ENCODE results near the gene ACSS3. TPM values are rescaled to one million over a fixed set of nuclear protein-coding genes. Genes with fewer than 3 reads are reported as not detected.
A peak's percentile ranks its signal among the peaks of the same experiment; 100 is the strongest.

Gene ACSS3
- total RNA-seq, 1 experiment from 2014 or later: 0.70 TPM

DNA sequence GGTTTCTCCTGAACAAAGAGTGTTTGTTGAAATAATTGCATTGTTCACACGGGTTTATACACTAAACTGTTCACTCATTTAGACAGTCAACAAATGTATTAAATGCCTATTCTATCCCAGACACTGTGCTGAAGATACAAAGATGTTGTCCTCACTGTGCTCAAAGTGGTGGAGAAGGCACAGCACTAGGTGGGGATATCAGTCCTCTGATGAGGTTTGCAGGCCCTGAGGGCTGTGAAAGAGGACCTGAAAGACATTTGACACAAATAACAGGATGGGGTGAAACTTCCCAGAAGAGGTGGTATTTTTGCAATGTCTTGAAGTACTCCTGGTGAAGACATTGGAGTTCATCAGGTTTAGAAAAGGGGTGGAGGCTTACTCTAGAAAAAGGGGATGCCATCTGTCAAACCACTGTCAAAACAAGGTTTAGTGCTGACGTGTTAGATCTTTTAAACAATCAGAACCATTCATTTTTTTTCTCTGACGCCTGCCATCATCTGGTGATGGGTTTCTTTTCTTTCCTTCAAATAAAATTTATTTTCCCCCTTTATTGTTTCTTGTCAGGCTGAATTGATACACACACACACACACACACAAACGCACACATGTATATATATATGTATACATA, 69.5 kb downstream of the ACSS3 start:
- Mint-ChIP-seq H3K9me3 (ENCODE audit: unreplicated experiment) (no peaks in the 10 kb centered on the region), H3K4me1 (ENCODE audit: low read depth, unreplicated experiment) (peaks cover 23% of the 10 kb centered on the region), H3K4me3 (ENCODE audit: unreplicated experiment) (peak overlapping the region; percentile 30), H3K27me3 (ENCODE audit: insufficient read depth, unreplicated experiment) (no peaks in the 10 kb centered on the region), H3K36me3 (ENCODE audit: insufficient read depth, unreplicated experiment) (no peaks in the 10 kb centered on the region), H3K27ac (ENCODE audit: unreplicated experiment) (peak overlapping the region; percentile 65)
- POLR2A ChIA-PET: no interaction called here
- Histone ChIP-seq H3K9me3 (no peaks in the 10 kb centered on the region), H3K4me1 (peaks cover 45% of the 10 kb centered on the region), H3K36me3 (ENCODE audit: control insufficient read depth, insufficient read depth, low read length) (no peaks in the 10 kb centered on the region), H3K27me3 (replicated peaks; ENCODE audit: control insufficient read depth, insufficient read depth, low read length) (no peaks in the 10 kb centered on the region), H3K4me3 (ENCODE audit: low read depth, low read length) (no peak overlapping the region)
- CTCF ChIA-PET: interaction anchor here (1.4 kb wide), 1 partner anchor 11 kb away, joined by 6 read pairs; no protein-coding TSS in a partner anchor
- intact Hi-C loops (cut with micrococcal nuclease; ENCODE audit: unreplicated experiment): loop anchor here (1.0 to 2.0 kb wide), 2 partner anchors 111 to 479 kb away; no protein-coding TSS in a partner anchor
- BruUV-seq (replicated peaks): no TSS peak
- peak; percentile 49 to 50 for DNase-seq
- TF ChIP-seq, protein P1, sequence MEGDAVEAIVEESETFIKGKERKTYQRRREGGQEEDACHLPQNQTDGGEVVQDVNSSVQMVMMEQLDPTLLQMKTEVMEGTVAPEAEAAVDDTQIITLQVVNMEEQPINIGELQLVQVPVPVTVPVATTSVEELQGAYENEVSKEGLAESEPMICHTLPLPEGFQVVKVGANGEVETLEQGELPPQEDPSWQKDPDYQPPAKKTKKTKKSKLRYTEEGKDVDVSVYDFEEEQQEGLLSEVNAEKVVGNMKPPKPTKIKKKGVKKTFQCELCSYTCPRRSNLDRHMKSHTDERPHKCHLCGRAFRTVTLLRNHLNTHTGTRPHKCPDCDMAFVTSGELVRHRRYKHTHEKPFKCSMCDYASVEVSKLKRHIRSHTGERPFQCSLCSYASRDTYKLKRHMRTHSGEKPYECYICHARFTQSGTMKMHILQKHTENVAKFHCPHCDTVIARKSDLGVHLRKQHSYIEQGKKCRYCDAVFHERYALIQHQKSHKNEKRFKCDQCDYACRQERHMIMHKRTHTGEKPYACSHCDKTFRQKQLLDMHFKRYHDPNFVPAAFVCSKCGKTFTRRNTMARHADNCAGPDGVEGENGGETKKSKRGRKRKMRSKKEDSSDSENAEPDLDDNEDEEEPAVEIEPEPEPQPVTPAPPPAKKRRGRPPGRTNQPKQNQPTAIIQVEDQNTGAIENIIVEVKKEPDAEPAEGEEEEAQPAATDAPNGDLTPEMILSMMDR (IDR thresholded peaks at IDR 0.05; ENCODE audit: insufficient read depth in 1 of 2, low read depth in 1 of 2, low read length in 1 of 2, severe bottlenecking in 1 of 2, unreplicated experiment in 1 of 2): no peak

DNA sequence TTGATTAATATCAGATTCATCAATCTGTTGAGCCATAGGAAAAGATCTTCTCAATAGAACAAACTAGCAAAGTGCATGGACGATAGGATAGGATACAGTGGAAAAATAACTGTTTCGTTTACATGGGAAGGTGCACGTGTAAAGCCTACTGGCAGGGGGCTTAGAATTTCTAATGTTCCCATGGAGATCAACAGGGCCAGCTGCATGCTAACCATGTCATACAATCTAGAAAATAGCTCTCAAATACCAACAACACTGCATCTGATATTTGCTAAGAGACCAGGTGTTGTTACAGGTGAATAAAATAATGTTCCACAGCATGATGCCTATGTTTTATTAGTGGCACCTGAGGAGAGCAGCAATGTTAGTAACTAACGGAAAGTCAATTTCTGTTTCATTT, 72.5 kb downstream of the ACSS3 start:
- peaks cover 23% of the 10 kb centered on the region for H3K4me1 Mint-ChIP-seq (ENCODE audit: low read depth, unreplicated experiment)
- POLR2A ChIA-PET: no interaction called here
- Histone ChIP-seq H3K36me3 (ENCODE audit: control insufficient read depth, insufficient read depth, low read length) (no peaks in the 10 kb centered on the region), H3K4me1 (peaks cover 22% of the 10 kb centered on the region), H3K9me3 (no peaks in the 10 kb centered on the region), H3K4me3 (ENCODE audit: low read depth, low read length) (no peak overlapping the region), H3K27me3 (replicated peaks; ENCODE audit: control insufficient read depth, insufficient read depth, low read length) (no peaks in the 10 kb centered on the region)
- DNase-seq: no peak
- no peaks in the 10 kb centered on the region for H3K27me3 Mint-ChIP-seq (ENCODE audit: insufficient read depth, unreplicated experiment)
- TF ChIP-seq, protein P1 (IDR thresholded peaks at IDR 0.05; ENCODE audit: insufficient read depth in 1 of 2, low read depth in 1 of 2, low read length in 1 of 2, severe bottlenecking in 1 of 2, unreplicated experiment in 1 of 2): no peak
- intact Hi-C loops (cut with micrococcal nuclease; ENCODE audit: unreplicated experiment): no loop called here
- CTCF ChIA-PET: no interaction called here
- H3K27ac Mint-ChIP-seq (ENCODE audit: unreplicated experiment): no peak overlapping the region
- no peak overlapping the region for H3K4me3 Mint-ChIP-seq (ENCODE audit: unreplicated experiment)
- BruUV-seq (replicated peaks): no TSS peak
- H3K9me3 Mint-ChIP-seq (ENCODE audit: unreplicated experiment): no peaks in the 10 kb centered on the region
- no peaks in the 10 kb centered on the region for H3K36me3 Mint-ChIP-seq (ENCODE audit: insufficient read depth, unreplicated experiment)

DNA sequence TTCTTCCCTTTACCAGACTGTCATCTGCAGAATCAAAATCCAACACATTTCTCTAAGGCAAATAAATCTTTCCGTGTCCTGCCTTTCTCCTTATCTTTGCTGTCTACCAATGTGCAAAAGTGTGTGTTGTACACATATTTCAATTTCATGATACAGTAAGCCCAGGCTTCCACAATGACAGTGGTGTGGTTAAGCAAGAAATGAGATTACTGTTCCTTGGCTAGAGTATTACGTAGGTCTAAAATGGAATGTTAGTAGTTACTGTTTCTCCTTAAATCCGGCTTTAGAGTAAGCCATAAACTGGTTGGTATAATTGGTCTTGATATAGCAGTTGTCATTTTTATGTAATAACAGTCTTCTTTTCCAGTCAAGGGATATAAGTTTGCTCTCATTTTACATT, 82.0 kb downstream of the ACSS3 start:
- Mint-ChIP-seq H3K36me3 (ENCODE audit: insufficient read depth, unreplicated experiment) (no peaks in the 10 kb centered on the region), H3K27me3 (ENCODE audit: insufficient read depth, unreplicated experiment) (no peaks in the 10 kb centered on the region), H3K4me3 (ENCODE audit: unreplicated experiment) (no peak overlapping the region), H3K4me1 (ENCODE audit: low read depth, unreplicated experiment) (no peaks in the 10 kb centered on the region), H3K27ac (ENCODE audit: unreplicated experiment) (no peak overlapping the region), H3K9me3 (ENCODE audit: unreplicated experiment) (no peaks in the 10 kb centered on the region)
- intact Hi-C loops (cut with micrococcal nuclease; ENCODE audit: unreplicated experiment): no loop called here
- ChIA-PET POLR2A (no interaction called here), CTCF (no interaction called here)
- DNase-seq: no peak
- 0 out of 2 replicates have a peak, but pooled peaks cover 2% of the 10 kb centered on the region for H3K9me3 ChIP-seq
- H3K4me3 ChIP-seq (ENCODE audit: low read depth, low read length): no peak overlapping the region
- no peaks in the 10 kb centered on the region for H3K27me3 ChIP-seq (replicated peaks; ENCODE audit: control insufficient read depth, insufficient read depth, low read length)
- no peaks in the 10 kb centered on the region for H3K36me3 ChIP-seq (ENCODE audit: control insufficient read depth, insufficient read depth, low read length)
- TF ChIP-seq, protein P1 (IDR thresholded peaks at IDR 0.05; ENCODE audit: insufficient read depth in 1 of 2, low read depth in 1 of 2, low read length in 1 of 2, severe bottlenecking in 1 of 2, unreplicated experiment in 1 of 2): no peak
- no TSS peak for BruUV-seq (replicated peaks)
- H3K4me1 ChIP-seq: no peaks in the 10 kb centered on the region

Data from Caco-2 (cell line).